GM12878 (cell line): ENCODE results near the gene CPLX1. TPM values are rescaled to one million over a fixed set of nuclear protein-coding genes. Genes with fewer than 3 reads are reported as not detected.

Source experiments
- ATAC-seq: fragments of 200-7000 bp; cut with Tn5 transposase; 3 replicates; pipeline ENCODE4 v1.9.1; 2020; ENCODE audit warnings: mild to moderate bottlenecking, moderate library complexity
- BruUV-seq: library from RNA; stranded (reverse); fragments of 400-500 nt; replicated peaks from 2 replicates; lab custom pipeline; 2021; lab: Mats Ljungman, UMichigan
- CTCF ChIA-PET: fragments of 300-600 bp; sonication (Branson Sonifier 250); formaldehyde crosslinking; extraction: SDS; loops from one replicate; lab custom pipeline; 2021; ENCODE audit warnings: inconsistent platforms; lab: Yijun Ruan, JAX
- POLR2A ChIA-PET: fragments of 350-600 bp; formaldehyde crosslinking; extraction: SDS; loops from one replicate; lab custom pipeline; 2021; ENCODE audit warnings: inconsistent platforms; lab: Charles Lee
- RAD21 ChIA-PET: fragments of 300-600 bp; sonication (Branson Sonifier 250); formaldehyde crosslinking; loops from one replicate; lab custom pipeline; 2023; ENCODE audit warnings: antibody characterized with exemption; ENCODE audit not compliant: unreplicated experiment; lab: Charles Lee
- SMC1A ChIA-PET: fragments of 300-600 bp; sonication (Branson Sonifier 250); formaldehyde crosslinking; loops from one replicate; lab custom pipeline; 2023; ENCODE audit not compliant: unreplicated experiment, uncharacterized antibody; lab: Charles Lee
- DNase-seq: peaks from one replicate; pipeline ENCODE4 v3.0.0-alpha.2; 2011; ENCODE audit warnings: low read depth, low spot score
- FAIRE-seq: peaks from 3 replicates; lab custom pipeline; 2011; peaks lifted over from hg19 to GRCh38; lab: Jason Lieb, UNC
- H2AFZ ChIP-seq: 2 replicates; pipeline ENCODE4 v1.6.0; 2011; ENCODE audit warnings: low read depth, low read length, control low read depth; ENCODE audit not compliant: control insufficient read depth
- H3K27ac ChIP-seq: 2 replicates; pipeline ENCODE4 v1.5.1; 2011; ENCODE audit warnings: control low read depth; ENCODE audit not compliant: control insufficient read depth, insufficient read depth
- H3K27me3 ChIP-seq, 2 experiments: replicated peaks in 1 of 2; 2 replicates each; pipeline versions ENCODE4 v1.6.0 to v1.6.1; 2011; ENCODE audit warnings: low read length in 1 of 2; ENCODE audit not compliant: control insufficient read depth in 2 of 2, insufficient read depth in 2 of 2
- H3K36me3 ChIP-seq, 2 experiments: 2 replicates each; pipeline ENCODE4 v1.5.1; 2011; ENCODE audit warnings: low read length in 1 of 2; ENCODE audit not compliant: control insufficient read depth in 2 of 2, insufficient read depth in 2 of 2
- H3K4me1 ChIP-seq: 2 replicates; pipeline ENCODE4 v1.6.1; 2011; ENCODE audit warnings: mild to moderate bottlenecking, low read length, moderate library complexity, mixed read lengths; ENCODE audit not compliant: control insufficient read depth, insufficient read depth
- H3K4me2 ChIP-seq: 2 replicates; pipeline ENCODE4 v1.6.0; 2011; ENCODE audit warnings: control low read depth; ENCODE audit not compliant: control insufficient read depth, insufficient read depth
- H3K4me3 ChIP-seq: fragments of 200-600 bp; sonication (generic); 2 replicates; pipeline ENCODE4 v1.5.1; 2016
- H3K79me2 ChIP-seq: 2 replicates; pipeline ENCODE4 v1.6.0; 2011; ENCODE audit warnings: low read length; ENCODE audit not compliant: control insufficient read depth, insufficient read depth
- H3K9ac ChIP-seq: 2 replicates; pipeline ENCODE4 v1.8.0; 2011; ENCODE audit warnings: low read length, control low read depth, mixed read lengths; ENCODE audit not compliant: control insufficient read depth, insufficient read depth
- H3K9me3 ChIP-seq: replicated peaks from 3 replicates; pipeline ENCODE4 v1.5.1; 2011; ENCODE audit warnings: mild to moderate bottlenecking, low read length; ENCODE audit not compliant: control insufficient read depth, insufficient read depth
- H4K20me1 ChIP-seq: 2 replicates; pipeline ENCODE4 v1.6.0; 2011; ENCODE audit not compliant: control insufficient read depth, insufficient read depth
- CHD4 ChIP-seq: fragments of 200-600 bp; sonication (generic); IDR thresholded peaks from 2 replicates; pipeline ENCODE4 v1.6.1; 2016; ENCODE audit warnings: mild to moderate bottlenecking
- JUNB ChIP-seq: IDR thresholded peaks from 2 replicates; pipeline ENCODE4 v1.6.1; 2016; ENCODE audit warnings: antibody characterized with exemption, mild to moderate bottlenecking
- KLF5 ChIP-seq: fragments of 450-650 bp; IDR thresholded peaks from 2 replicates; pipeline ENCODE4 v1.6.1; 2014; ENCODE audit warnings: mild to moderate bottlenecking; ENCODE audit not compliant: partially characterized antibody
- WGBS: methylation state at CpG from one replicate; pipeline ENCODE4 v1.1.6; 2016; ENCODE audit warnings: low lambda C conversion rate; ENCODE audit not compliant: insufficient replicate concordance, insufficient coverage; ENCODE audit errors: missing lambda C conversion rate; 5-methylcytosine and 5-hydroxymethylcytosine counted together
- in situ Hi-C: fragments of 300-500 bp; cut with MboI; formaldehyde crosslinking; loops from 9 replicates; pipeline ENCODE4 v1.14.3; 2018; ENCODE audit warnings: mixed read lengths
- intact Hi-C: fragments of 100-400 bp; cut with micrococcal nuclease; formaldehyde crosslinking; loops from one replicate; pipeline ENCODE4 v1.14.2; 2022; ENCODE audit not compliant: unreplicated experiment
- polyA plus RNA-seq, 11 experiments: library from polyadenylated mRNA; depleted of rRNA in 4 of 11; unstranded in 6 of 11; stranded (reverse) in 5 of 11; fragments of >200 nt; fragmentation: Nextera tagmentation in 4 of 11; fragmentation: Illumina TruSeq in 1 of 11; extraction: Ambion mirVana in 4 of 11; extraction: Trizol in 1 of 11; gene quantifications; 1 replicate in 1 of 11; 2 replicates in 10 of 11; pipeline versions ENCODE4 v1.2.1 to v1.2.3, GENCODE V29; 2011 to 2016; ENCODE audit warnings: inconsistent platforms in 2 of 11, missing spikeins in 2 of 11, low read depth in 1 of 11
- total RNA-seq, 4 experiments: library from RNA; depleted of rRNA in 3 of 4; stranded (reverse); fragments of >200 nt in 3 of 4; fragmentation: Illumina TruSeq in 1 of 4; extraction: Trizol in 1 of 4; gene quantifications; 2 replicates each; pipeline versions ENCODE4 v1.2.1 to v1.2.3, GENCODE V29; 2013 to 2021

Gene CPLX1
- total and polyA plus RNA-seq, 10 of the 15 experiments (the other 5 are each of a cell fraction or from before 2014, with no cell fraction given) = 0.04 to 1.2 (median 0.13) TPM; not detected in 5

DNA sequence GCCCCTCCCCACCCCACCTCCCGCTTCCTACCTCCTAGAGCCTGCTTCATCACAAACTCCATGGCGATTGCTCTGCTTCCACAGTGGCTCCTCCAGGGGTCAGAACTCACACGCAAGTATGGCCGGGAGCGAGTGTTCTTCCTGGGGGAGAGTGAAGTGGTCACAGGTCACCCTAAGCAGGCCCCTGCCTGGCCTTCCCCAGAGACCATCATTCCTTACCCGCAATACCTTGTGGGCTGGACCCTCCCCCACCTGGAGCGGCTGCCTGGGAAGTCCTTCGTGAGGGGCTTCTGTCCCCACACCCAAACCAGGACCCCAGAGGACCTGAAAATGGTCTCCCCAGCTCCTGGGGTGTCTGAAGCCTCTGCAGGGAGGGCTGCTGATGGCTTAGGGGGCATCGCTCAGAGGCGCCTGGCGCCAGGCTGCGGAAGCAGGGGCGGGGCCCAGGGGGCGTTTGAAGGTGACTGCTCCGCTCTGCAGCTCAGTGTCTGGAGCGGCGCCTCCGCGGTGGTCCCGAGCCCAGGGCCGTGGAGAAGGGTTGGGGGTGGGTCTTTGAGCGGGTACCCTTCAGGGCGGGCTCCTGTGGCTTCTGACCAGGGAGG, 1.4 kb downstream of the CPLX1 start:
- RAD21 ChIA-PET = no interaction called here
- H3K36me3 ChIP-seq = no peaks in the 10 kb centered on the region
- CTCF ChIA-PET = no interaction called here
- H3K9ac ChIP-seq = no peak overlapping the region
- in situ Hi-C loops (no loop called here), intact Hi-C loops (no loop called here)
- no peaks in the 10 kb centered on the region; the same call in 2 of the 3 replicates for H3K9me3 ChIP-seq
- FAIRE-seq = no peak
- H3K79me2 ChIP-seq = no peaks in the 10 kb centered on the region
- H3K4me1 ChIP-seq = no peaks in the 10 kb centered on the region
- SMC1A ChIA-PET = no interaction called here
- ATAC-seq = no peak
- no peak overlapping the region for H3K27ac ChIP-seq
- peaks cover 3 to 12% of the 10 kb centered on the region in 2 experiments for H3K27me3 ChIP-seq
- DNase-seq = no peak
- POLR2A ChIA-PET = no interaction called here
- TF ChIP-seq CHD4 = no peak
- H2AFZ ChIP-seq = no peak overlapping the region
- no peak overlapping the region for H3K4me3 ChIP-seq
- no peak overlapping the region for H3K4me2 ChIP-seq
- 26% methylated on average over 20 of the region's 23 CpGs for WGBS
- BruUV-seq = no TSS peak
- H4K20me1 ChIP-seq = no peaks in the 10 kb centered on the region

DNA sequence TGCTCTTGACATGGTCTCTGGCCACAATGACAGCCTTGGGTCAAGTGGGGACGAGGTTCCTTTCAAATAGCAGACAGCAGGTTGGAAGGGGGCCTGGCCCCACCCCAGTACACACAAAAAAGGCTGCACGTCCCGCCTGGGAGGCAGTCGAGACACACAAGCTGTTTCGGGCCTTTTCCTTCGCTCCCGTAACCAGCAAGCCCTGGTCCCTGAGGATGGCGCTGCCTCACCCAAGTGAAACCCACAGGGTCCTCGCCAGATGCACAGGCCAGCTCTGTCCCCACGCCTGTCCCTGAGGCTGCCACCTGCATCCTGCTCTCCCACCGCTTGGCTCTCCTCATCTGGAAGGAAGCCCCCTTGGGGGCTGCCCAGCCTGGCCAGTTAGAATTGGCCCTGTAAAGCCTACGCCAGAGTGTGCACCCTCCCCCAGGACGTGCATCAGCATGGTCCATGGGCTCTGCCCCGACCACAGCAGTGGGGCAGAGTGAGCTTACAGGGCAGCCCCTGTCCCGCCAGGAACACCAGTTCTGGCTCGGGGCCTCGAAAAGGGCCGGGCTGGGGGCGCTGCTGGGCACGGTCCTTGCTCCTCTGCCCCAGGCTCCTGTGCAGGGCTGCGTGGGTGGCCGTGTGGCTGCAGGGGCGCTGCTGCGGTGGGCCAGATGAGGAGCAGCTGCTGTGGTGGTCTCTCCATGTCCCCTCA, 2.0 kb downstream of the CPLX1 start:
- H3K4me1 ChIP-seq = no peaks in the 10 kb centered on the region
- no peak overlapping the region for H2AFZ ChIP-seq
- POLR2A ChIA-PET = no interaction called here
- H3K27ac ChIP-seq = no peak overlapping the region
- WGBS = 39% methylated on average over 24 of the region's 24 CpGs
- no peak overlapping the region for H3K9ac ChIP-seq
- no peaks in the 10 kb centered on the region for H4K20me1 ChIP-seq
- intact Hi-C loops = no loop called here
- BruUV-seq = no TSS peak
- DNase-seq (no peak), FAIRE-seq (no peak), ATAC-seq (no peak)
- SMC1A ChIA-PET = no interaction called here
- no peaks in the 10 kb centered on the region; the same call in 2 of the 3 replicates for H3K9me3 ChIP-seq
- CTCF ChIA-PET = no interaction called here
- no peaks in the 10 kb centered on the region for H3K36me3 ChIP-seq
- RAD21 ChIA-PET = no interaction called here
- H3K79me2 ChIP-seq = no peaks in the 10 kb centered on the region
- TF ChIP-seq JUNB (no peak), KLF5 (no peak)
- H3K27me3 ChIP-seq = peaks cover 3 to 12% of the 10 kb centered on the region in 2 experiments
- no peak overlapping the region for H3K4me2 ChIP-seq
- no peak overlapping the region for H3K4me3 ChIP-seq
- in situ Hi-C loops = no loop called here
